MM.1S (cell line): ENCODE results near the gene INTS2.

ENCODE experiments used
- DNase-seq: peaks from one replicate; pipeline ENCODE4 v3.0.0-alpha.2; 2015
- H2AFZ ChIP-seq: fragments of 300-600 bp; sonication (generic); 2 replicates; pipeline ENCODE4 v1.6.0; 2016; ENCODE audit warnings: antibody characterized with exemption, low read length
- H3F3A ChIP-seq: fragments of 300-600 bp; sonication (generic); 2 replicates; pipeline ENCODE4 v1.6.1; 2016; ENCODE audit warnings: mild to moderate bottlenecking, antibody characterized with exemption, low read length, moderate library complexity, mixed read lengths; ENCODE audit not compliant: insufficient read depth
- H3K27ac ChIP-seq: fragments of 300-600 bp; sonication (generic); 2 replicates; pipeline ENCODE4 v1.5.1; 2016; ENCODE audit warnings: mild to moderate bottlenecking, low read length
- H3K27me3 ChIP-seq: fragments of 300-600 bp; sonication (generic); replicated peaks from 2 replicates; pipeline ENCODE4 v1.6.0; 2016; ENCODE audit warnings: low read length; ENCODE audit not compliant: insufficient read depth
- H3K36me3 ChIP-seq: fragments of 300-600 bp; sonication (generic); replicated peaks from 2 replicates; pipeline ENCODE4 v1.6.1; 2016; ENCODE audit warnings: mild to moderate bottlenecking, low read length, mixed read lengths; ENCODE audit not compliant: insufficient read depth
- H3K4me1 ChIP-seq: fragments of 300-600 bp; sonication (generic); 2 replicates; pipeline ENCODE4 v1.6.1; 2016; ENCODE audit warnings: low read length, mixed read lengths
- H3K4me2 ChIP-seq: fragments of 300-600 bp; sonication (generic); 2 replicates; pipeline ENCODE4 v1.6.0; 2016; ENCODE audit warnings: low read depth, low read length
- H3K4me3 ChIP-seq: fragments of 300-600 bp; sonication (generic); 2 replicates; pipeline ENCODE4 v1.5.1; 2016; ENCODE audit warnings: low read length, mixed read lengths
- H3K79me2 ChIP-seq: fragments of 300-600 bp; sonication (generic); 2 replicates; pipeline ENCODE4 v1.6.1; 2016; ENCODE audit warnings: mixed run types, low read length, mixed read lengths
- H3K9ac ChIP-seq: fragments of 300-600 bp; sonication (generic); 2 replicates; pipeline ENCODE4 v1.6.1; 2016; ENCODE audit warnings: low read length, mixed read lengths
- H3K9me2 ChIP-seq: fragments of 300-600 bp; sonication (generic); replicated peaks from 2 replicates; pipeline ENCODE4 v1.6.1; 2016; ENCODE audit warnings: mild to moderate bottlenecking, low read length, mixed read lengths; ENCODE audit not compliant: insufficient read depth
- H3K9me3 ChIP-seq: fragments of 300-600 bp; sonication (generic); replicated peaks from 2 replicates; pipeline ENCODE4 v1.6.1; 2016; ENCODE audit warnings: mild to moderate bottlenecking, low read length, mixed read lengths; ENCODE audit not compliant: insufficient read depth
- H4K20me1 ChIP-seq: fragments of 300-600 bp; sonication (generic); 2 replicates; pipeline ENCODE4 v1.6.1; 2016; ENCODE audit warnings: mild to moderate bottlenecking, low read length, moderate library complexity, mixed read lengths; ENCODE audit not compliant: insufficient read depth
- CTCF ChIP-seq: fragments of 300-600 bp; sonication (generic); IDR thresholded peaks from 2 replicates; pipeline ENCODE4 v1.5.1; 2016; ENCODE audit warnings: antibody characterized with exemption, low read length, mixed read lengths
- EZH2 ChIP-seq: fragments of 300-600 bp; sonication (generic); optimal IDR thresholded peaks from 2 replicates; pipeline ENCODE3; 2017; ENCODE audit warnings: low read depth, mild to moderate bottlenecking, antibody characterized with exemption, low read length, mixed read lengths
- EZH2phosphoT487 ChIP-seq: fragments of 300-600 bp; sonication (generic); IDR thresholded peaks from 2 replicates; pipeline ENCODE4 v1.6.1; 2018; ENCODE audit warnings: antibody characterized with exemption, low read length

The INTS2 gene

GRCh38 chr17:61874075-61874474 is 53.7 kb downstream of the INTS2 start:
- no peaks in the 10 kb centered on the region for H3K9me3 ChIP-seq
- no peaks in the 10 kb centered on the region for H3K27me3 ChIP-seq
- no peak overlapping the region for H3K4me2 ChIP-seq
- no peak overlapping the region for H3K27ac ChIP-seq
- H3K9me2 ChIP-seq, result no peaks in the 10 kb centered on the region
- no peaks in the 10 kb centered on the region for H4K20me1 ChIP-seq
- H2AFZ ChIP-seq, result no peak overlapping the region
- no peaks in the 10 kb centered on the region for H3K79me2 ChIP-seq
- H3K4me3 ChIP-seq, result no peak overlapping the region
- TF ChIP-seq CTCF (no peak), EZH2phosphoT487 (no peak), EZH2 (no peak)
- DNase-seq, result no peak
- no peaks in the 10 kb centered on the region for H3K4me1 ChIP-seq
- H3K36me3 ChIP-seq, result peaks cover 4% of the 10 kb centered on the region; the same call in 1 of the 2 replicates
- H3K9ac ChIP-seq, result no peak overlapping the region
- no peaks in the 10 kb centered on the region for H3F3A ChIP-seq

GRCh38 chr17:61872099-61872498 is 55.7 kb downstream of the INTS2 start:
- no peak overlapping the region for H3K4me2 ChIP-seq
- no peak overlapping the region for H3K4me3 ChIP-seq
- H3K4me1 ChIP-seq, result no peaks in the 10 kb centered on the region
- no peaks in the 10 kb centered on the region for H3K9me3 ChIP-seq
- H3K27me3 ChIP-seq, result no peaks in the 10 kb centered on the region
- no peaks in the 10 kb centered on the region for H3K9me2 ChIP-seq
- no peak for DNase-seq
- H2AFZ ChIP-seq, result no peak overlapping the region
- H4K20me1 ChIP-seq, result no peaks in the 10 kb centered on the region
- no peaks in the 10 kb centered on the region for H3K79me2 ChIP-seq
- H3K9ac ChIP-seq, result no peak overlapping the region
- TF ChIP-seq EZH2, result no peak
- no peak overlapping the region for H3K27ac ChIP-seq
- peaks cover 4% of the 10 kb centered on the region; the same call in 1 of the 2 replicates for H3K36me3 ChIP-seq
- no peaks in the 10 kb centered on the region for H3F3A ChIP-seq

GRCh38 chr17:61869138-61869537 is 58.6 kb downstream of the INTS2 start:
- Histone ChIP-seq H2AFZ (no peak overlapping the region), H3K27ac (no peak overlapping the region), H3K9me2 (no peaks in the 10 kb centered on the region), H3K4me3 (no peak overlapping the region), H3F3A (no peaks in the 10 kb centered on the region), H3K9me3 (no peaks in the 10 kb centered on the region), H3K4me1 (peaks cover 4% of the 10 kb centered on the region; the same call in 1 of the 2 replicates), H3K4me2 (no peak overlapping the region), H4K20me1 (no peaks in the 10 kb centered on the region), H3K79me2 (no peaks in the 10 kb centered on the region), H3K27me3 (no peaks in the 10 kb centered on the region), H3K36me3 (peaks cover 4% of the 10 kb centered on the region; the same call in 1 of the 2 replicates), H3K9ac (no peak overlapping the region)
- DNase-seq, result no peak
- TF ChIP-seq CTCF (no peak), EZH2 (no peak), EZH2phosphoT487 (no peak)

GRCh38 chr17:61868074-61868473 is 59.7 kb downstream of the INTS2 start:
- Histone ChIP-seq H3K4me3 (no peak overlapping the region), H3K9me3 (no peaks in the 10 kb centered on the region), H2AFZ (no peak overlapping the region), H3K9me2 (no peaks in the 10 kb centered on the region), H3K36me3 (peaks cover 4% of the 10 kb centered on the region; the same call in 1 of the 2 replicates), H3K9ac (no peak overlapping the region), H3K27ac (no peak overlapping the region), H3K79me2 (no peaks in the 10 kb centered on the region), H3F3A (peaks cover 9% of the 10 kb centered on the region; the same call in 1 of the 2 replicates), H3K27me3 (no peaks in the 10 kb centered on the region), H3K4me1 (peaks cover 4% of the 10 kb centered on the region; the same call in 1 of the 2 replicates), H3K4me2 (no peak overlapping the region), H4K20me1 (no peaks in the 10 kb centered on the region)
- no peak for DNase-seq
- no peak for TF ChIP-seq EZH2
- no peak for TF ChIP-seq EZH2phosphoT487
- TF ChIP-seq CTCF, result no peak
